ENCODE measurements around the gene RPUSD1.
A peak's percentile ranks its signal among the peaks of the same experiment; 100 is the strongest.

Gene RPUSD1

GRCh38 chr16:813204-813915 lies 25.2 kb upstream of the RPUSD1 start:
- Histone ChIP-seq H3K27ac (no peak overlapping the region), H2AFZ (ENCODE audit: low read depth) (no peak overlapping the region), H3K27me3 (ENCODE audit: insufficient read depth, low read depth) (peaks cover 96% of the 10 kb centered on the region), H3K9ac (no peak overlapping the region), H3K4me1 (ENCODE audit: low read depth, poor library complexity, severe bottlenecking) (no peaks in the 10 kb centered on the region), H3K4me2 (no peak overlapping the region), H3K79me2 (ENCODE audit: insufficient read depth, low read depth) (no peaks in the 10 kb centered on the region), H4K20me1 (ENCODE audit: insufficient read depth) (no peaks in the 10 kb centered on the region), H3K36me3 (ENCODE audit: insufficient read depth) (no peaks in the 10 kb centered on the region), H3K4me3 (IDR thresholded peaks at IDR 0.05; ENCODE audit: insufficient read depth, low read depth, low read length) (no peak overlapping the region)
- no peak for TF ChIP-seq CTCF (conservative IDR thresholded peaks at IDR 0.05; ENCODE audit: low read depth, low read length)

DNA sequence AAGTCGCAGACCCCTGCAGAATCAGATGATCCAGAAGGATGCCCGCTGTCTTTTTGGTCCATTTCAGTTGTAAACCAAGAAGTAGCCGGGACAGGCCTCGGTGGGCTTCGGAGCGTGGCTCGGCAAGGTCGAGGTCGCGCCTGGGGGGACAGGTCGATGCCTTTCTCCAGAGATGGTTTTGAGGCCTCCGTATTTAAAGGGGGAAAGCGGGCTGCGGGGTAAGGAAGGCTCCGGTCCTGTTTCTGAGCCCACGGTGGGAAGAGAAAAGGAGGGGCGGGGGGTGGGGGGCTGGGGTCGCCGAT lies 19.9 kb upstream of the RPUSD1 start:
- Histone ChIP-seq H3K27me3 (ENCODE audit: insufficient read depth, low read depth) (peaks cover 67% of the 10 kb centered on the region), H3K4me3 (IDR thresholded peaks at IDR 0.05; ENCODE audit: insufficient read depth, low read depth, low read length) (no peak overlapping the region), H3K9ac (no peak overlapping the region), H3K79me2 (ENCODE audit: insufficient read depth, low read depth) (no peaks in the 10 kb centered on the region), H3K4me1 (ENCODE audit: low read depth, poor library complexity, severe bottlenecking) (no peaks in the 10 kb centered on the region), H2AFZ (ENCODE audit: low read depth) (peak overlapping the region; percentile 71), H4K20me1 (ENCODE audit: insufficient read depth) (no peaks in the 10 kb centered on the region), H3K4me2 (peak overlapping the region; percentile 35), H3K27ac (no peak overlapping the region), H3K36me3 (ENCODE audit: insufficient read depth) (no peaks in the 10 kb centered on the region)
- TF ChIP-seq CTCF (conservative IDR thresholded peaks at IDR 0.05; ENCODE audit: low read depth, low read length), result no peak

DNA sequence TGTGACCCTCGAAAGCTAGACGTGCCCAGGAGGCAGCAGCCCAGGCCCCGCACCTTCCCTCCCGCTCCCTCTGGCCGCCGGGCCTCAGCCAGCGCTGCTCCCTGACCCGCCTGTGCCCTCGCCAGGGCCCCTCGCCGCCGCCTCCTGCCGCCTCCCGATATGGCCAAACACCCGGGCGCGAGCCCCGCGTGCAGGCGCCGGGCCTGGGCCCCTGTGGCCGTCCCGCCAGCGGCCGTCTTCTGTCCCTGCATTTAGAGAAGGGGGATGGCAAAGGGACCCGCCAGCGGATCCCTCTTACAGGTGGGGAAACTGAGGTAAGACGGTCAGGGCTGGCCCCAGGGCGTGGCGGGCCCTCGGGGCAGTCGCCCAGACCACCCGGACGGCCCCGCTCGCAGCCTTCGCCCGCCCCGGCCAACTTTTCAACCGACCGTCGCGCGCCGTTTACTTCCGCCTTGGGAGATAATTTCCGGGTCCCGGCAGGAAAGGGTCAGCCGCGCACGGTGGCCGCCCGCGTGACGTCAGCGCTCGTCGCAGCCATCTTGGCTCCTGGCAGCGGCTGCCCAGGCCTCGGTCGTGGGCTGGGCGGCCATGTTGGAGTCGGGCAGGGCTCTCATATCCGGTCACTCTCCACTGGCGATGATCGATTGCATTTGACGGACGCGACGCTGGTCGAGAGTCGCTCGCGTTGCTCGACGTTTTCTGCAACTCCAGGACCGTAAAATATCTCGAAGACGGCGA lies 19.3 kb upstream of the RPUSD1 start:
- Histone ChIP-seq H3K27ac (peak overlapping the region; percentile 55; the same call in 1 of the 2 replicates), H3K4me1 (ENCODE audit: low read depth, poor library complexity, severe bottlenecking) (no peaks in the 10 kb centered on the region), H3K27me3 (ENCODE audit: insufficient read depth, low read depth) (peaks cover 67% of the 10 kb centered on the region), H3K36me3 (ENCODE audit: insufficient read depth) (no peaks in the 10 kb centered on the region), H3K79me2 (ENCODE audit: insufficient read depth, low read depth) (no peaks in the 10 kb centered on the region), H3K9ac (peak overlapping the region; percentile 72), H2AFZ (ENCODE audit: low read depth) (peak overlapping the region; percentile 71), H4K20me1 (ENCODE audit: insufficient read depth) (no peaks in the 10 kb centered on the region), H3K4me3 (IDR thresholded peaks at IDR 0.05; ENCODE audit: insufficient read depth, low read depth, low read length) (no peak overlapping the region), H3K4me2 (peak overlapping the region; percentile 35)
- TF ChIP-seq CTCF (conservative IDR thresholded peaks at IDR 0.05; ENCODE audit: low read depth, low read length), result no peak

DNA sequence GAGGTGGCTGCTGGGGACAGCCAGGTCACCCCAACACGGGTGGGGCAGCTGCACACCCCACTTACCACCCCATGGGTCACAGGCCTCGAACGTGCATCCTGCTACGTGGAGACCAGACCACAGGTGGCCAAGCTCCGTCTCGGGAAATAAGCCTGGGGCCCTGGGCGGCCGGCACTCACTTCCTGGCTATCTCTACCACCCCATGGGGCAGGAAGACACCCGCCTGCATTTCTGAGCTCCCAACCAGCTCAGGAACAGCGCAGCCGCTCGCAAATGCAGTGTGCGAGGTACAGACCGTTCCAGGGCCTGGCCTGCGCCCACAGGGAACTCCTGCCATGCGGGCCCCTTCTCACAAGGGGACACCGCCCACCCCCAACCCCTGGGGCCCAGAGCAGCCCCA lies 17.3 kb upstream of the RPUSD1 start:
- H3K9ac ChIP-seq, result no peak overlapping the region
- no peak overlapping the region for H3K4me2 ChIP-seq
- no peak overlapping the region for H3K27ac ChIP-seq
- no peaks in the 10 kb centered on the region for H3K79me2 ChIP-seq (ENCODE audit: insufficient read depth, low read depth)
- H3K4me1 ChIP-seq (ENCODE audit: low read depth, poor library complexity, severe bottlenecking), result no peaks in the 10 kb centered on the region
- no peak overlapping the region for H3K4me3 ChIP-seq (IDR thresholded peaks at IDR 0.05; ENCODE audit: insufficient read depth, low read depth, low read length)
- TF ChIP-seq CTCF (conservative IDR thresholded peaks at IDR 0.05; ENCODE audit: low read depth, low read length), result no peak
- no peaks in the 10 kb centered on the region for H3K36me3 ChIP-seq (ENCODE audit: insufficient read depth)
- H4K20me1 ChIP-seq (ENCODE audit: insufficient read depth), result no peaks in the 10 kb centered on the region
- no peak overlapping the region for H2AFZ ChIP-seq (ENCODE audit: low read depth)
- peaks cover 67% of the 10 kb centered on the region for H3K27me3 ChIP-seq (ENCODE audit: insufficient read depth, low read depth)
